SKM-1 (cell line): ENCODE measurements around the gene OR12D3.
"Not testable (repeated sequence)": the region's sequence is repeated elsewhere in the genome, so short reads cannot be mapped to it uniquely, and the experiment has no call there.

Experiments used
- DNase-seq: peaks from one replicate; lab custom pipeline; 2025; ENCODE audit not compliant: unreplicated experiment; lab: John Stamatoyannopoulos, UW

Gene OR12D3

GRCh38 chr6:29375191-29375590 is at the start of gene OR12D3:
OR12D3 (minus strand) TSS chr6:29375291; CDS start chr6:29375287, 4 bp downstream.
- DNase-seq, result no peak

GRCh38 chr6:29424575-29424974 is 49.5 kb upstream of the OR12D3 start:
- DNase-seq, result no peak

DNA sequence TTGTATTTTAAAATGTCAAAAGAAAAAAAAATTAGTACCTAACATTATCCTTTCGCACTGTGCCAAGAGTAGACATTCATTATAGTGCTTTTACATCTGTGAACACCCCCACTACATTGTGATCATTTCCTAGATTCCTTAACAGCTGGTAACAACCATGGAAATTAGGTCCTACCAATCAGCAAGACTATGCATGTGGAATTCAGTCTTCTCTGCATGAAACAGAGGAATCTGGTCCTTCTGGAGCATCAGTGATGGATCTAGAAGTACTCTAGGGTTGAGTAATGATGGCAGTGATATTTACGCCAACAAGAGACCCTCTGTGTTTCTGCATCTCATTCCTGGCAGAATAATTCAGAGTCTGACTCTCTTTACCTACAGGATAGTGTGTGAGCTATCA is 49.1 kb upstream of the OR12D3 start:
- no peak for DNase-seq

DNA sequence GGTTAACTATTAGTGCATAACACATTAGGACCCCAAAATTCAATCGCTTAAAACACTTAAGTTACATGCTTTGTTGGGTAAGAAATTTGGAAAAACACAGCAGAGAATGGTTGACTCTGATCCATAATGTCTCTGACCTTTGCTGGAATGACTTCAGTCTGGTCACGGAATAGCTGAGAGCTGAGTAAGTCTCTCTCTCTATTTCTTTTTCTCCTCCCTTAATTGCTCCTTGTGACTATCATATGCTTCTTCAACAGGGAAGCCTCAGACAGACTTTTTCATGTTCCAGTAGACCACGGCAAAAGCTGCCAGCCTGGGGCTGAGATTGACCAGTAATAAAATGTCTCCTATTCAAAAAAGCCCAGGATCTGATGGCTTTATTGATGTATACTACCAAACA is 44.4 kb upstream of the OR12D3 start:
- no peak for DNase-seq

DNA sequence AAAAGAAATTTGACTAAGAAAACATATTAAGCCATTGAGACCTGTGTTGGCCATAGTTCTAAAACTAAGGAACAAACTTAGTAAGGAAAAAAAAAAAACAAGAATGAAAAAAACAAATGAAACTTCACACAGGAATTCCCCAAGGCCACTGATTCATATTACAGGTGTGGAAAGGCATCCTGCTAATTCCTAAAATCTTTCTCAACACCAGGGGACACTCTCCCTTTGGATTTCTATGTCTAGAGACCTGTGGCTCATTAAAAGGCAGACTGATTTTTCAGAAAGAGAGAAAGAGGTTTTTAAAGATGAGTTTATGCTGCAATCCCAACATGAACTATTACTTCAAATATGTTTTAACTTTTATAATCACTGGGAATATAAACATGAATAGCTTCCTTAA is 39.5 kb upstream of the OR12D3 start, which contains the start of gene OR12D1:
TSS of gene OR12D1 (plus strand) at position 341 of the 400 bp plus-strand sequence.
- no peak for DNase-seq

GRCh38 chr6:29403801-29404200 is 28.7 kb upstream of the OR12D3 start:
- no peak for DNase-seq

DNA sequence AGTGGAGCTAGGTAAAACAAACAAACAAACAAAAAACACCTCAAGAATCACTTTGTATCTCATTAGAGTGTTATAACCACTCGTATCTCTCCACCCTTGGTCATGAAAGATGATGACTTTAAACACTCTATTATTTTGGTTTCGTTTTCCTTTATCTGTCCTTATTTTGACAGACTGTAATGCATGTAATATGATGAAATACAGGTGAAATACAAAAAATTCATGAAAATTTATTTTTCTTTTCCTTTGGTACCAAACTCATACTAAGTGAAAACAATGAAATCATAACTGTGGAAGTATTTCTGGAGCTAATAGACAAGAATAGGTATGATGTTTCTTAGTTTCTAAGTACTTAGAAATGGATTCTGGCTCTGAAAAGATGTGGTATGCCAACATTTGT is 24.4 kb upstream of the OR12D3 start:
- no peak for DNase-seq

- DNase-seq, result no peak
Measured at GRCh38 chr6:29395331-29395730, 20.2 kb upstream of the OR12D3 start, which contains the start of gene OR12D2. OR12D2 (plus strand) TSS chr6:29395631; CDS start chr6:29396700, 1,069 bp downstream.

DNA sequence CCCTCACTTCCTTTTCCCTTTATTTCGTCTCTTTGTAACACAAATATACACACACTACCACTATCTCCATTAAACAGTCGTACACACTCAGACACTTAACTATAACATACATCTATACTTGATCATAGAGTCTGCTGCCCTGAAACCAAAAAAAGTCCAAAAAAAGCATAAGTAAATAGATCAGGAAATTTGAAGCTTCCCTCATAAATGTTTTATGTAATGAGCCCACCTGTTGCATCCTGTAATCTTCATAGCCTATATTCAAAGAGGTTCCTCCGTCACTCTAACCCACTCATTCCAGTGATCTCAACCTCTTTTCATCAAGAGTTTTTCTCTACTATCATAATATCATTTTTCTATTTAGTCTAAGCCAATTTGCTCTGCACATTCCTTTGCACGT is 13.4 kb upstream of the OR12D3 start:
- no peak for DNase-seq

GRCh38 chr6:29376003-29376402 is 912 bp upstream of the OR12D3 start:
- no peak for DNase-seq

DNA sequence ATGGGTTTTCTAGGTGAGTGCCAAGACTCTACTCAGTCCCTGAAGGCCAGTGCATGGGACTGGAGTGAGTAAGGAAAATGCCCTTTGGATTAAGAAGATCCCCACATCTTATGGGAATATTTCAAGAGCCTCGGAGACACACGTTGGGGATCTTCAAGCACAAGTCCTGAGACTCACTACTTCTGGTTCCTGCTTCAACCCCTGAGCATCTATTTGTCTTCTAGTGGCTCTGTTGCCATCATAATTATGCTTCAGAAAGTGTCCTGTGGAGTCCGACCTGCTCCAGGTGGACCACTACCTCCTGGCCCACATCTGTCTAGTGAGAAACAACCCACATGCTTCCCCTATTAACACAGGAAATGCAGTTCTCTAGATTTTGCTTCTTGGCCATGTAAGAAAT is 6.3 kb downstream of the OR12D3 start, which contains the start of gene OR5V1:
TSS of gene OR5V1 (minus strand) at position 101 of the 400 bp plus-strand sequence. CDS start 12,670 bp downstream, outside the sequence.
- DNase-seq, result no peak

DNA sequence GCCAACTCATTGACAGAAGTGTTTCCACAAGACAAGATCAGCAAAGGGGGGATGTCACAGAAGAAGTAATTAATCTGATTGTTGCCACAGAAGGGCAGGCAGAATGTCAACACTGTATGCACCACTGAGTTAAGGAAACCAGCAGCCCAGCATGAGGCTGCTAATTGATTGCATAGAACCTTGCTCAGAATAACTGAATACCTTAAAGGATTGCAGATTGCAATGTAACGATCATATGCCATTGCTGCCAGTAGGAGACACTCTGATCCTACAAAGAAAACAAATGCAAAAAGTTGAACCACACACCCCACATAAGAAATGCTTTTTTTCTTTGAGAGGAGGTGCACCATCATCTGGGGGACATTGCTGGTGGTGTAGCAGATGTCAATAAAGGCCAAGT is 19.5 kb downstream of the OR12D3 start:
- no peak for DNase-seq

DNA sequence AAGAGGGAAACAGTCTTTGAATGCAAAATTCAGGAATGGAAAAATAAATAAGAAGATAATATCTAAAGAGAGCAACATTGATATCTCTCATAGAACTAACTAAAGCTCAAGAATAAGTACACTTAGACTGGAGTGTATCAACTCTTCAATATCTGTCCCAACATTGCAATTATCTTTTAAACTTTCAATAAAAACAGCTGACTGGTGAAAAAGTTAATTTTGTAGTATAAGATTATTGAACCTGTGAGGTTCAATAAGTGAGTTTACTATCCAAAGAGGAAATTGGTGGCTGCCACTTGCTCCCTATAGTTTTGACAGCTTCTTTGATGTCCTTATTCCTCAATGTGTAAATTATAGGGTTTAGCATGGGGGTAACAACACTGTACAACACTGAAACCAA is 20.1 kb downstream of the OR12D3 start:
- no peak for DNase-seq

DNA sequence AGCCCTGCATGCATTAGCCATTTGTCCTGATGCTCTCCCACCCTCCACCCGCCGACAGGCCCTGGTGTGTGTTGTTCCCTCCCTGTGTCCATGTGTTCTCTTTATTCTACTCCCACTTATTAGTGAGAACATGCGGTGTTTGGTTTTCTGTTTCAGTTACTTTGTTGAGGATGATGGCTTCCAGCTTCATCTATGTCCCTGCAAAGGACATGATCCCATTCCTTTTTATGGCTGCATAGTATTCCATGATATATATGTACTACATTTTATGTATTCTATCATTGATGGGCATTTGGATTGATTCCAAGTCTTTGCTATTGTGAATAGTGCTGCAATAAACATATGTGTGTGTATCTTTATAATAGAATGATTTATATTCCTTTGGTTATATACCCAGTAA is 25.7 kb downstream of the OR12D3 start:
- DNase-seq, result not testable (repeated sequence)

GRCh38 chr6:29345380-29345779 is 29.7 kb downstream of the OR12D3 start:
- no peak for DNase-seq

- DNase-seq, result no peak
Measured at GRCh38 chr6:29336269-29336668, 38.8 kb downstream of the OR12D3 start.

- no peak for DNase-seq
Measured at GRCh38 chr6:29332676-29333075, 42.4 kb downstream of the OR12D3 start.

DNA sequence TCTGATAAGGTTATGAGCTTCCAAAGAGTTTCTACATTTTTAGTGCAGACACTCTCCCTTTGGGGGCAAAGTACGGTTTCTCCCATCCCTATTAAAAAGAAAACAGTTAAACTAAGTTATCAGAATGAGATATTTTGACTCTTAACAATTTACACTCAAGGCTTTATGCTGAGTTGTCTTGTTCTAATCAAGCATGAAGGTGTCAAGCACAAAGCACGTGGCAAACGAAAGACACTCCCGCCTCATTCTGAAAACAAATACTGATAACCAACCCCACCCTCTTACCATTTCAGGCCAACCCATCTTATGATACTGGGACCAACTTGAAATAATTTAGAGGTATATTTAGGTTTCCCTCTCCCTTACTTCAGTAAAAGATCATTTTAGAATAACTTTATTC is 49.3 kb downstream of the OR12D3 start:
- no peak for DNase-seq
